MV-4-11 (cell line): ENCODE measurements around the gene FAAP20.

Experiments
- DNase-seq: peaks from one replicate; lab custom pipeline; 2025; lab: John Stamatoyannopoulos, UW

The FAAP20 gene

DNA sequence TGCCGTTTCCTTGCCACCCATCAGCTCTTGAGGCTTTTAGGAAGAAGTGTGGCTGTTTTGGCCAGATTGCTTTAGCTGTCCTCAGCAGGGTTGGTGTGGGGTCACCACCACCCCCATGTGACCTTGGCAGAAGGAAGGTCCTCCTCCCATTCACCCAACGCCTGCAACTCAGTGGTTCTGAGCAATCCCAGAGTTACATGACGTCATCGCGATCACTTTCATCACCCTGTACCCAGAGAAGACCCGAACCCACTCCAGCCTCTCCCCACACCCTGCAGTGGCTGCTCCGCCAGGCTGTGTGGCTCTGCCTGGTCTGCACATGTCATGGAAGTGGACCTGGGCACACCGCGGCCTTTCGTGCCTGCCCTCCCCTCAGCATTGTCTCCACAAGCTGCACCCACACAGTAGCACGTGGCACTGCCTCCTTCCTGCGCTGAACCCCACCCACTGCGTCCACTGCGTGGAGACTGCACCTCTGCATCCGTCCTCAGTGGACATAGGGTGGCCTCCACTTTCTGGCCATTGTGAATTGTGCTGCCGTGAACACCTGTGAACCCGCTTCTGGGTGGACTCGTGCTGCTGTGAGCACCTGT is 16.5 kb downstream of the FAAP20 start:
- no peak for DNase-seq

DNA sequence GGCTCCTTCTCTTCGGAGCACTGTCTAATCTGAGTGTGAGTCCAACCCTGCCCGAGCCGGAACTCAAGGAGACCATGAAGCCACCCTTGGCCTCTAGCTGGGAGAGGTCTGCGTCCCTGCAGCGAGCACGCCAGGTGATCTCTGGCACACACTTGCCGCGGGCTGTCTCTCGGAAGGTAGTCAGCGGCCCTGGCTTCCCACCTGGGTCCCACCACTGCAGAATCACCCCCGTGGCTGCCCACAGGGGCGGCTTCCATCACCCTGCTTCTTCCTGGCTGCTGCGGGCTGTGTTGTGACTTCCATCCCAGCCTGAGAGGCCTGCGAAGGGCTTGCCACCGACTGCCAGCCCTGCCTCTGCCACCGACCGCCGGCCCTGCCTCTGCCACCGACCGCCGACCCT is 17.0 kb downstream of the FAAP20 start:
- no peak for DNase-seq

DNA sequence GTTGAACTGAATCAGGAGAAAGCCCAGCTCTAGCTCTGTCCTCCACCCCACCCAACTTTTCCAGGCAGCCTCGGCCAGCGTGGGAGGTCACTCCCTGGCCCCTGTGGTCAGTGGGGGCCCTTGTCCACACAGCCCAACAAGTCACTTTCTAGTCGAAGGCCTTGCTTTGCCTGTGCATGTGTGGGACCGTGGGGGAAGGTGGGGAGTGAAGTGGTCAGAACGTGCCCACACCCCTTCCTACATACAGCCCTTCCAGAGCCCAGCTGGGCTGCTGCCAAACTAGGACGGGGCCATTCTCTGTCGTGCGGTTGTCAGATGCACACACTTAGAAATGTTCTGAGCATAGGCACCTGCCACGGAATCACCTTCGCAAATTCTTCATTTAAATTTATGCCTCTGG is 18.0 kb downstream of the FAAP20 start:
- DNase-seq = no peak

DNA sequence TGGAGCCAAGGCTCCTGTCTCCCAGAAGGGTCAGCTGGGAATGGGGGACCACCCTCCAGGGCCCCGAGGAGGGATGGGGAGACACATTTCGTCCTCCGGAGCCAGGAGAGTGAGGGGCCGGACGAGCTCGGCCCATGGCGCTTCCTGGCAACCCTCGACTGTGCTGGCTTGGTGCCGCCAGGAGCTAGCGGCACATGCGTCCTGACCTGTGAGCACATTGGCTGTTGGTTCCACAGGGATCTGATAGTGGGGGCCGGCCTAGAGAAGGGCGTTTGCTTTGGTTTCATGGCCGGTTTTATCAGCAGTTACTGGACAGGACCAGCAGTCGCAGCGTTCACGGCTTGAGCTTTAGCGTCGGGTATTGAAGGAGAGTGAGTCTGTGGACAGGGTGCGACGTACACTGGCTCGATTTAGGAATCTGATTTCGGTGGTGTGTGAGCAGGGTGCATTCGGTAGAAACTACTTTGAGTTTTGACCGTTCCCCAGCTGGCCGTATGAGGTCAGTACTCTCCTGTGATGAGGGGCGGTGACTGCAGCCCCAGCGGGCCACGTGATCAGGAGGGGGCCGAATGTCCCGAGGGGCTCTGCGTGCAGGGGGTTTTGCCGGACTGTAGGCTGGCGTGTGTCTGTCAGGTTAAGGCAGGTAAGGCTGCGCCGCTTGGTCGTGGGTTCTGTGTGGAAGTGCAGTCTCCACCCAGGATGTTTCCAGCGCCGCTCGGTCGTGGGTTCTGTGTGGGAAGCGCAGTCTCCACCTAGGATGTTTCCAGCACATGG is 18.7 kb downstream of the FAAP20 start:
- DNase-seq = no peak

DNA sequence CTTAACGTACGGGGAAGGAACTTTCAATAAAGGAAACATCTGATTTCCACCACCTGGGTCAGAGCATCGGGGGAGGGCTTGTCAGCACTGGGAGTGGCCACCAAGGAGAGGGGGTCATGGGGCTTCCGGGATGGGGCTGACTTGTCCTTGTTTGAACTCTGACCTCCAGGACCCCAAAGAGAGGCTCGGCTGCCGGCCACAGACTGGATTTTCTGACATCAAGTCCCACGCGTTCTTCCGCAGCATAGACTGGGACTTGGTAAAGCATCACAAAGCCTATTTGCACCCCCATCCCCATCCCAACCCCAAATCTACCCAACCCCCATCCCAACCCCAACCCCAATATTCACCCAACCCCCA is 19.5 kb downstream of the FAAP20 start:
- DNase-seq = no peak

DNA sequence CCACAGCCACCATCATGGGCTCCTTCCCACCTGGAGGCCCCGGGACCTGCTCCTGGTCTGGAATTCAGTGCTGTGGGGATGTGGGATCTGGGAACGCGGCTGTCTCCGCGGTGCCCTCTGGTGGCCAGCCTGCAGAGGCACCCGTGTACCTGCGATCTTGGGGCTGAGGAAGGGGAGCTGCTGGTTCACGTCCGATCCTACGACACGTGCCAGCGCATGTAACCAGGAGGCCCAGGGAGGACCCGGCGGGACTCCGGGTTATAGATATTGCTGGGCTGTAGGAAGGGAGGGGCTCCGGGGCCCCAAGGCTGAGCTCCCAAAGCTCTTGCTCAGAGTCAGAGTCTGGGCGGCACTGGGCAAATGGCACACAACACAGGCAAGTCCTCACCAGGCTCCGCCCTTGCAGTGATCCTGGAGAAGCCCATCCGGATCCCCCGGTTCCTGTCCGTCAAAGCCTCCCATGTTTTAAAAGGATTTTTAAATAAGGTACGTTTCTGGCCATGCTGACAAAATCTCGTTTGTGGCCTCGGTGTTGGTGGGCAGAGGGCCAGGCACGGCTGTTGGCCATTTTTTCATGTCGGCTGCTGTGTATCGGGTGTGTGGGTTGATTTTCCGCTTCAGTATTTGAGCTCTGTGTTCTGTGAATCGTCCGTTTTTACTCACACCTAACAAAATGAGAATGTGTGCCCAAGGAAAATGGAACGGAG is 20.1 kb downstream of the FAAP20 start:
- no peak for DNase-seq

DNA sequence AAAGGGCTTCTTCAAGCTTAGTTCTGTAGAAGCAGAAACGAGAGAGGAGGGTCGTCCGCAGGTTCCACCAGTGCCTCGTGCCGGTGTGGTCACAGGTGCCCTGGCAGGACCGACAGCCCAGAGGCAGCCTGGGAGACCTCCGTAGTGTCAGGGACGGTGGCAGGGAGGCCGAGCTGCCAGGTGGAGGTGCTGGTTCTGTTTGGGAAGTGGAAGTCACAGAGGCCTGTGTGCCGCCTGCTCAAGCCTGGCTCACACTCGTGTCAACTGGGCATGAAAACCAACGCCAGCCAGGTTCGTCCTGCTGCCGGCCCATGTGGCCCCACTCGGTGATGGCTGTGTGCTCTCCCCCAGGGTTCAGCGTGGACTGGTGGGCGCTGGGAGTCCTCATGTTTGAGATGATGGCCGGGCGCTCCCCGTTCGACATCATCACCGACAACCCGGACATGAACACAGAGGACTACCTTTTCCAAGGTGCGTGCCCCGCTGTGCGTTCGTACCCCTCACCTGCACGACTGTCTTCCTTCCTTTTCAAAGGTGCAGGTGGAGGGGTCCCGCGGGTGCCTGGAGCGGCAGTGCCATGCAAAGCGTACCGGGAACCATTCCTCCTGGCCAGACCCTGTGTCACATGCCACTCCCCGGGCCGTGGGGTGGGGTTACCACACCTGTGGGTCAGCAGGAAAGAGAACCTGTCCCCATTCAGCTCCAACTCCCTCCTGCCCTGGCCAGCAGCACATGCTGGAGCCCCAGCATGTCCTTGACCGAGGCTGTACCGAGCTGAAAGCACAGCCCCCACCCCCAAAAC is 20.8 kb downstream of the FAAP20 start:
- no peak for DNase-seq

DNA sequence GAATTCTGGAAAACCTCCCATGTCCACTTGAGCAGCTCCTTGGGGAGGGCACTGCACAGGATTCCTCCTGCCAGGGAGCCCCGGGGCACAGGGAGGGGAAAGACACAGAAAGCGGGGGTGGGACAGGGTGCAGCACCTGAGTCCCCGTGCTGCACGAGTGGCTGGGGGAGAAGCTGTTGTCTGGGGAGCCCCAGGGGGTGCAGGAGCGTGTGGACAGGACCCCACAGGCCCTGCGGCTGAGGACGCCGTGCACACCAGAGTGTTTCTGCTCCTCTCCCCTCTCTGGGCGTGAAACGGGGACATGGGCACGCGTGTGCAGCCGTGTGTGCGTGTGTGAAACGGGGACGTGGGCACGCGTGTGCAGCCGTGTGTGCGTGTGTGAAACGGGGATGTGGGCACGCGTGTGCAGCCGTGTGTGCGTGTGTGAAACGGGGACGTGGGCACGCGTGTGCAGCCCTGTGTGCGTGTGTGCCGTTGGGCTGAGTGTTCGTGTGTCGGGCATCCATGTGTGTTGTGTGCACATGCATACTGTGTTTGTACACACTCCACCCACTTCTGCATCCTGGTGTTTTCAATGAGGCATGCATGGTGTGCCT is 21.9 kb downstream of the FAAP20 start:
- DNase-seq = no peak

DNA sequence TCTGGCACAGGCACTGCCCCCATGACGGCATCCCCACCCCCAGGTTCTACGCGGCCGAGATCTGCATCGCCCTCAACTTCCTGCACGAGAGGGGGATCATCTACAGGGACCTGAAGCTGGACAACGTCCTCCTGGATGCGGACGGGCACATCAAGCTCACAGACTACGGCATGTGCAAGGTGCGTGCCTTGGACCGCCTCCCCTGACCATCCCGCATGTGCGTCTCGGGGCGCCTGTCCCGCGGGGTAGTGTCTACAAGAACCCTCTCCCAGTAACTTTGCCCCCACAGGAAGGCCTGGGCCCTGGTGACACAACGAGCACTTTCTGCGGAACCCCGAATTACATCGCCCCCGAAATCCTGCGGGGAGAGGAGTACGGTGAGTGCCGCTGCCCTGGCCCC is 22.6 kb downstream of the FAAP20 start:
- no peak for DNase-seq

DNA sequence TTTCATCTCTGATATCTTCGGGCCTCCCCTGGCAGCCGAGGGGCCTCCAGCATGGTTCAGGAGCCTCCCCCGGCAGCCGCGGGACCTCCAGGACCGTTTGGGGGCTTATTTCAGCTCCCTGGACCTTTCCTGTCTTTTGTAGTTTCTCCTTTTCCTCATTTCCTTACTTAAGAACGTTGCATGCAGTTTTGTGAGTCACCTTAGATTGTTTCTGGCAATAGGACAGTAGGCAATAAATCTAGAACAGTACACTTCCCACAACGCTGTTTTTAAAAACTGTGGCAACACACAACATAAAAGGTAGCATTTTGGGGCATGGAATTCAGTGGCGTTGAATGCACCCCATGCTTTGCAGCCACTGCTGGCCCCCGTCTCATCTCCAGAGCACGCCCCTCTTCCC is 24.4 kb downstream of the FAAP20 start:
- peak; percentile 71 for DNase-seq

DNA sequence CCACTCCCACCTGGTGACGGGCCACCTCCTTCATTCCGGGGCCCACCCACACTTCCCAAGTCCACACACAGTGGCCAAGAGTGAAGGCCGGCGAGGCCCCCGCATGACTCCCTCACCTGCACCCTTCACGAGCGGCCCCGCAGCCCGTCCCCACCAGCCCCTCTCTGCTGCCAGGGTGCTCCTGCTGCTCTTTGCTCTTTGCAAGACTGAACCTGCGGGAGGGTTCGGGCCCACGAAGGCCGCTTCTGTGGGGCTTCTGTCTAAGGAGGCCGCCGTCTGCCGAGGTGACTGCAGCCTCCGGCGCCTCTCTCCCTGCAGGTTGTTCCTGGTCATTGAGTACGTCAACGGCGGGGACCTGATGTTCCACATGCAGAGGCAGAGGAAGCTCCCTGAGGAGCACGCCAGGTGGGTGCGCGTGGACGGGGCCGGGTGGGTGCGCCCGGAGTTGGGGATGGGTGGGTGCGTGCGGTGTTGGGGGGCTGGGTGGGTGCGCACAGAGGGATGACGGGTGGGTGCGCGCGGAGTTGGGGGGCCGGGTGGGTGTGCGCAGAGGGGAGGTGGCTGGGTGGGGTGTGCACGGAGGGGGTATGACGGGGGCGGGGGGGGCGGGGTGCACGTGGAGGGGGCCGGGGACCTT is 25.3 kb downstream of the FAAP20 start:
- no peak for DNase-seq

DNA sequence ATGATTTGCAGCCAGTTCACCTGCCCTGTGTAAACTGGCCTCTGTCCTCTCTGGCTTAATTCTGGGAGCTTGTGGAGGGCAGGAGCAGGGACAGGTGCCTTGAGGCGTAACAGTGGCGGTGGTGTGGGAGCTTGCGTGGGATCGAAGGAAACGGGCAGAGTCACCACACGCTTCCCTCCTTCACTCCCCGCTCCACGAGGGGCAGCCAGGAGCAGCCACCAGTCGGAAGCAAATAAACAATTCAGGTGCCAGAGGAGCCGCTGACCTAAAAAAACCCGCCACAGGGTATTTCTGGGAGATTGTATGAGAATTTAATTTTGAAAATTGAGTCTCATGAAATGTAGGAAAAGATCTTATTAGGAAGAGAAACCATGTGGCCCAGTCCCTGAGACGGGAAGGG is 26.0 kb downstream of the FAAP20 start:
- no peak for DNase-seq

DNA sequence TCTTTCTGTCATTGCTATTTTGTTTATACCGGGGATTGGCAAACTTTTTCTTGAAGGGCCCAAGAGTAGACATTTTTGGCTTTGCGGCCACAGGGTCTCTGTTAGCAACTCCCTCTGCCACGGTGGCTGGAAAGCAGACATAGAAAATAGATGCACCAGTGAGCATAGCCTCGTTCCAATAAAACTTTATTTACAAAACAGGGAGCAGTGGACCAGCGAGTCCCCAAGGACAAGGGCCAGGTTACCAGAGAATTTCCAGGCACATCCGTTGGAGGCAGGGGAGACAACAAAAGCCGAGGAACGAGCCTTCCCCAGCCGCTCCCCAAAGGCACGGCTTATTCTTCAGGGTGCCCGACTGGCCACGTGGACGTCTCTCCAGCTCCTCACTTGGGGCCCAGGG is 26.5 kb downstream of the FAAP20 start:
- DNase-seq = no peak

DNA sequence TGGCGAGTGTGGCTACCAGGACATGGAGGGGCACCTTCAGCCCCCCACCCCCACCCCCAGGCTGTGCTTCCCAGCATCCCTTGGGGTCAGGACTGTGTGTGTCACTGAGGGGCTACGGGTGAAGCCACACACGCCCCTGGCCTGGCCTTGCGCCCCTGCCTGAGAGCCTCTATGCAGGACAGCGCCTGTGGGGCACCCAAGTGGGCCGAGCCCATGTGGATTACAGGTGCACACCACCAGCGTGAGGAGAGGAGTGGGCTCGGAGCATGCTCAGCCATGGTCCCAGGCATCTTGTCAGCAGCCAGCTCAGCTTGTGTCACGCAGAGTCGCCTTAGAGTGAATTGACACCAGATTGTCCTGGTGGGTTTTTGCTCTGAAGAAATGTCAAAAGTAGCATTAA is 27.9 kb downstream of the FAAP20 start:
- DNase-seq = no peak

DNA sequence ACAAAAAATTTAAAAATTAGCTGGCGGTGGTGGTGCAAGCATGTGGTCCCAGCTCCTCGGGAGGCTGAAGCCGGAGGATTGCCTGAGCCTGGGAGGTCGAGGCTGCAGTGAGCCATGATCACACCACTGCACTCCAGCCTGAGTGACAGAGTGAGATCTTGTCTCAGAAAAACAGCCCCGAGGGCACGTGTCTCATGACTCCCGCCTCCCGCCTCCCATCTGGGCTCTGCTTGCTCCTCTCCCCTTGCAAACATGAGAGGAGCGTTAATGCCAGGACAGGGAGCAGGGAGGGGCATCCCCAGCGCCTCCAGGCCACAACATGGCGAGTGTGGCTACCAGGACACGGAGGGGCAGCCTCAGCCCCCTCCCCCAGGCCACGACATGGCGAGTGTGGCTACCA is 28.3 kb downstream of the FAAP20 start:
- peak; percentile 18 for DNase-seq

DNA sequence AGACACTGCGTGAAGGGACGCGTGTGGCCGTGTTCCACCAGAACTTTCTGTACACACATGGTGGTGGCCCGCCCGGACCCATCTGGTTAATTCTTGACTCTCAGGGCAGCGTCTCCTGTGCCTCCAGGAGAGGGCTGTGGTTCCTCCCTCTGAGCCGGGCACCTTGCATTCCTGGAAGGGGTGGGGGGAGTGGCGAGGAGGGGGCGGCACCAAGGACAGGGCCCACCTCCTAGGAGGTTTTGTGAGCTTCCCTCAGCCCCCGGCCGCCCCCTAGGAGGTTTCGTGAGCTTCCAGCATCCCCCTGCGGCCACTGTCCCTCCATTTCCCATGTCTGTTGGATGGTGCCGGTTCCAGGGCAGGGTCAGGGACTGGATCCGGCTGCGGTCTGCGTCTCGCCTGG is 28.9 kb downstream of the FAAP20 start:
- DNase-seq = no peak

DNA sequence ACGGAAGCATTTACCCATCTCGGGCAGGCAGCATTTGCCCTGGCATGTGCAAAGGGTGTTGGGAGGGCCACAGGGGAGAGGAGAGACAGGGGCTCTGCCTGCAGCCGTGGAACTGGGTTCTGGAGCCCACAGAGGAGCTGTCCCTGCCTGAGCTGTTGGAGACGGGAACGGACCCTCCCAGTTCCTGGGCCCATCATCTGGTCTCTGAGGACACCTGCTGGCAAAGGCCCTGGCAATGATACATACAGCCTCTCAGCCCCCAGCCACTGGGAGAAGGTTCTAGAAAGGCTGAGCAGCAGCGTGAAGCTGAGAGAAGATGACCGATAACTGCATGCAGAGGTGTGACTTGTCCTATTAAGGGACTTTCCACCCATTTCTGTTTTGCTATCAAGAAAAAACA is 31.4 kb downstream of the FAAP20 start:
- no peak for DNase-seq

DNA sequence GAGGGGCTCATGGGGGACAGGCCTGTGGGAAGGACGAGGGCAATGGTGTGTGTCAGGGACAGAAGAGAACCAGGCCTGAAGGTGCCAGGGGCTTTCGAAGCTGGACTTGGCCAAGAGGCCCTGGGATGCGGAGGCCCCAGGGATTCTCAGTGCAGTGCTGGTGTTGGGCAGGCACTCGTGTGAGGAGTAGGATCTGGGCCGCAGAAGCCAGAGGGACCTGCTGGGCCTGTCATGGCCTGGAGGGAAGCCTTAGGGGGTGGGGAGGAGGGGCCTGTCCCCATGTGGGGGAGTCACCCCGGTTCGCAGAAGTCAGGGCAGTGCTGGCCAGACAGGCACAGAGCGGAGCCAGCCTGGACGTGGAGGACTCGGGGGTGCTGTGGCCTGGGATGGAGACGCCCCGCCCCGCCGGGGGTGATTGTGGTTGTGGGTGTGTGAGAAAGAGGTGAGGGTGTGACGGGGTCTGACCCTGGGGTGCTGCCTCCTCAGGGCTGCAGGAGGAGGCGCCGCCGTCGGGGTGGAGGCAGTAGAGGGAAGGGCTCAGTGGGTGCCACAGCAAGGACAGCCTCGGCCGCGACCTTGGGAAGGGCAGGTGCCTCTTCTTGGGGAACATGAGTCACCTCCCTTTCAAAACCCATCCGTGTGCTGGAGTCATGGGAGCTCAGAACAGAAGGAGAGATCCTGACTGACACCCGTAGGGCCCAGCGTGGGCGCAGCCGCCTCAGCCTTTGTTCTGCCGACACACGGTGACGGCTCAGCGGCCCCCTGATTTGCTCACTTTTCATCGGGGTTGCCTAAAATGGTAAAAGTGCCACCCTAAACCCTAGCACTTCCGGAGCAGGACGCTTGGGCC is 33.9 kb downstream of the FAAP20 start:
- no peak for DNase-seq

DNA sequence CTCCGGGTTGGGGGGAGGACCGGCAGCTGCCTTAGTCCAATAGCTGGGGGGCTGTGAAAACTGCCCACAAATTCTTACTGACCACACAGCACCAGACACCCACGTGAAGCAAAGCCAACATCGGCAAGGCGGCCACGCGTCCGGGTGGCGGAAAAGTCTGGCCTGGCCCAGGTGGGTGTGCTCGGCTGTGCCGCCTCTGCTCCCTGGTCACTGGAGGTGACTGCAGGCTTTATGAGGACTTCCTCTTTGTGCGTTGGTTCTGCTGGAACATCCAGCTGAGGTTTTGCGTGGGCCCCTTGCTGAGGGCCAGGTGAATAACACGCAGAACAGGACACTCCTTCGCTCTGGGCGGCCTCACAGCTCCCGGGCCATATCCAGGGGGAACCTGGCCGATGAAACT is 35.4 kb downstream of the FAAP20 start:
- no peak for DNase-seq

DNA sequence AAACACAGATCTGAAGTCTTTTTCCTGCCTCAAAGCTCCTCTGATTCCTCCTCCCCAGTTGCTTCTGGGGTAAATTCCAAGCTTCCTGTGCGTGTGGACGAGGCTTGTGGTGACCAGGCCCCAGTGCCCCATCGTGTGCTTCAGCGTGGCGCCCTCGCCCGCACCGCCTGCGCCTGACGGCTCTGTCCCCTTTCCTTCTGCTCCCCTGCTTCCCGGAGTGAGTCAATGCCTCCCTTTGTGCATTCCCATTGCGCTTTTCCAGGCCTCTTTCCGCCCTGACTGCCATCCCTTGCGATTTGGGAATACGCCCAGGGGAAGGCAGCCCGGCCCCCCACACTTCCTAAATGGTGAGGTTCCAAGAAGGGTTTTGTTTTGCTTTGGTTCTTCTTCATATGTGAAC is 36.3 kb downstream of the FAAP20 start:
- no peak for DNase-seq

DNA sequence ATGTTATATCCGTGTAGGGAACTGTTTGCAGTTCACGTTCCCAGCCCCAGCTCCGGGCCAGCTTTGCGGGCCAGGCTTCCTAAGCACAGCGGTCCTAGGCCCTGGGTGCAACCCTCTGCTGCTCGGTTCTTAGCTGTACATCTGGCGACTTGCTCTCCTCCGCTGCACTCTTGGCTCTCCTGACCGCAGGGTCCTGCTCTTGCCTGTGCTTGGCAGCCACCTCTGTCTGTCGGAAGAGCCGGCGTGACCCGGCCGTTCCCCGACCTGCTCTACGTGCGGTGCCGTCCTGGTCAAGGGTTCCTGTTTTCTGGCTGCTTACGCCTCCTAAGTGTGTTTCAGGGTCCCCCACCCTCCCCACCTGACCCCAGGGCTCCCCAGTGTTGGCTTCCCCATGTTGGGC is 36.7 kb downstream of the FAAP20 start:
- no peak for DNase-seq
